ENCODE data around the gene BMPR1A. TPM values are rescaled to one million over a fixed set of nuclear protein-coding genes. Genes with fewer than 3 reads are reported as not detected.

Gene BMPR1A
- total RNA-seq, 6 experiments from 2014 or later = 9.9 to 20.4 (median 12.4) TPM

- intact Hi-C loops (cut with DNase I) = no loop called here
- Histone ChIP-seq H3K4me3 (peak overlapping the region; percentile 78 to 79 (median 78)), H3K36me3 (no peaks in the 10 kb centered on the region), H3K27ac (peak overlapping the region in 1 of 3 donors; percentile 80), H3K4me1 (no peaks in the 10 kb centered on the region), H3K27me3 (no peaks in the 10 kb centered on the region), H3K9me3 (no peaks in the 10 kb centered on the region)
- WGBS (ENCODE audit: insufficient coverage, low coverage, low lambda C conversion rate, missing lambda C conversion rate) = 62% methylated on average over 9 of the region's 9 CpGs
- no peak for ATAC-seq
- DNase-seq = no peak
- TF ChIP-seq CTCF (IDR thresholded peaks at IDR 0.05) (no peak), POLR2A (IDR thresholded peaks at IDR 0.05) (no peak)
These were observed 44.1 kb upstream of the BMPR1A start for GRCh38 chr10:86712317-86712707.

GRCh38 chr10:86715156-86715795, 41.1 kb upstream of the BMPR1A start:
- no peaks in the 10 kb centered on the region for H3K27me3 ChIP-seq

GRCh38 chr10:86715836-86716235, 40.6 kb upstream of the BMPR1A start:
- DNase-seq (no peak), ATAC-seq (no peak)
- WGBS (ENCODE audit: insufficient coverage, low coverage, low lambda C conversion rate, missing lambda C conversion rate) = 0% methylated on average over 1 of the region's 5 CpGs
- no peaks in the 10 kb centered on the region for H3K27me3 ChIP-seq
- H3K4me1 ChIP-seq = no peaks in the 10 kb centered on the region
- no peaks in the 10 kb centered on the region for H3K36me3 ChIP-seq
- intact Hi-C loops (cut with DNase I) = no loop called here
- no peak for TF ChIP-seq POLR2A (IDR thresholded peaks at IDR 0.05)
- TF ChIP-seq CTCF (IDR thresholded peaks at IDR 0.05) = no peak
- H3K27ac ChIP-seq = no peak overlapping the region
- no peaks in the 10 kb centered on the region for H3K9me3 ChIP-seq
- H3K4me3 ChIP-seq = no peak overlapping the region

More at GRCh38 chr10:86715156-86715795, 41.1 kb upstream of the BMPR1A start:
- Histone ChIP-seq H3K4me3 (no peak overlapping the region), H3K36me3 (no peaks in the 10 kb centered on the region), H3K27ac (no peak overlapping the region), H3K4me1 (no peaks in the 10 kb centered on the region), H3K9me3 (no peaks in the 10 kb centered on the region)
- WGBS (ENCODE audit: insufficient coverage, low coverage, low lambda C conversion rate, missing lambda C conversion rate) = 70% methylated on average over 3 of the region's 6 CpGs
- ATAC-seq (no peak), DNase-seq (no peak)
- no peak for TF ChIP-seq CTCF (IDR thresholded peaks at IDR 0.05)
- TF ChIP-seq POLR2A (IDR thresholded peaks at IDR 0.05) = no peak
- intact Hi-C loops (cut with DNase I) = no loop called here

GRCh38 chr10:86716466-86716865, 40.0 kb upstream of the BMPR1A start:
- 100% methylated on average over 2 of the region's 13 CpGs for WGBS (ENCODE audit: insufficient coverage, low coverage, low lambda C conversion rate, missing lambda C conversion rate)
- ATAC-seq (no peak), DNase-seq (no peak)
- Histone ChIP-seq H3K27ac (no peak overlapping the region), H3K27me3 (no peaks in the 10 kb centered on the region), H3K4me3 (no peak overlapping the region), H3K9me3 (no peaks in the 10 kb centered on the region), H3K36me3 (no peaks in the 10 kb centered on the region), H3K4me1 (no peaks in the 10 kb centered on the region)
- intact Hi-C loops (cut with DNase I) = no loop called here
- no peak for TF ChIP-seq POLR2A (IDR thresholded peaks at IDR 0.05)
- no peak for TF ChIP-seq CTCF (IDR thresholded peaks at IDR 0.05)

Data from right lobe of liver (tissue), 6 donors.